Fibroblast of the aortic adventitia (primary cell): ENCODE data around the gene ENSA. TPM values are rescaled to one million over a fixed set of nuclear protein-coding genes. Genes with fewer than 3 reads are reported as not detected.

ENCODE experiments used
- DNase-seq: peaks from one replicate; pipeline ENCODE4 v3.0.0-alpha.2; 2010; ENCODE audit warnings: low read depth
- H3K4me3 ChIP-seq: 2 replicates; pipeline ENCODE4 v1.5.1; 2011; ENCODE audit warnings: low read depth, mild to moderate bottlenecking, control low read depth, low read length, moderate library complexity
- total RNA-seq: library from RNA; depleted of rRNA; stranded (reverse); fragments of >200 nt; gene quantifications from 2 replicates; pipeline ENCODE4 v1.2.3, GENCODE V29; 2012; ENCODE audit warnings: low replicate concordance
- TF ChIP-seq, protein P1 (sequence below): IDR thresholded peaks from 2 replicates; pipeline ENCODE4 v1.5.1; 2011; ENCODE audit warnings: mild to moderate bottlenecking, low read length, control low read depth, inconsistent platforms; ENCODE audit not compliant: insufficient read depth

The ENSA gene
- total RNA-seq, 1 donor = 82.1 TPM

DNA sequence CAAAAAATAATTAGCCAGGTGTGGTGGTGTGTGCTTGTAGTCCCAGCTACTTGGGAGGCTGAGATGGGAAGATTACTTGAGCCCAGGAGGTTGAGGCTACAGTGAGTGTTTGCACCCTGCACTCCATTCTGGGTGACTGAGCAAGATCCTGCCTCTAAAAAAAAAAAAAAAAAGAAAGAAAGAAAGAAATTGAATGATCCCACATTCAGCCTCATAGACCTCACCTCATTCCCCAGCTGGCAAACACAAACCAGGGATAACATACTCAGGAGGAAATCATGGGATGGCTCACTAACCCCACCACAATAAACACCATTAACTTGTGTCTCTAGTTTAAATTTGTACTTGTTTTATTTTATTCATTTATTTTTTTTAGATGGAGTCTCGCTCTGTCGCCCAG lies 8.5 kb downstream of the ENSA start:
- TF ChIP-seq, protein P1, sequence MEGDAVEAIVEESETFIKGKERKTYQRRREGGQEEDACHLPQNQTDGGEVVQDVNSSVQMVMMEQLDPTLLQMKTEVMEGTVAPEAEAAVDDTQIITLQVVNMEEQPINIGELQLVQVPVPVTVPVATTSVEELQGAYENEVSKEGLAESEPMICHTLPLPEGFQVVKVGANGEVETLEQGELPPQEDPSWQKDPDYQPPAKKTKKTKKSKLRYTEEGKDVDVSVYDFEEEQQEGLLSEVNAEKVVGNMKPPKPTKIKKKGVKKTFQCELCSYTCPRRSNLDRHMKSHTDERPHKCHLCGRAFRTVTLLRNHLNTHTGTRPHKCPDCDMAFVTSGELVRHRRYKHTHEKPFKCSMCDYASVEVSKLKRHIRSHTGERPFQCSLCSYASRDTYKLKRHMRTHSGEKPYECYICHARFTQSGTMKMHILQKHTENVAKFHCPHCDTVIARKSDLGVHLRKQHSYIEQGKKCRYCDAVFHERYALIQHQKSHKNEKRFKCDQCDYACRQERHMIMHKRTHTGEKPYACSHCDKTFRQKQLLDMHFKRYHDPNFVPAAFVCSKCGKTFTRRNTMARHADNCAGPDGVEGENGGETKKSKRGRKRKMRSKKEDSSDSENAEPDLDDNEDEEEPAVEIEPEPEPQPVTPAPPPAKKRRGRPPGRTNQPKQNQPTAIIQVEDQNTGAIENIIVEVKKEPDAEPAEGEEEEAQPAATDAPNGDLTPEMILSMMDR = no peak
- DNase-seq = no peak
- H3K4me3 ChIP-seq = no peak overlapping the region

DNA sequence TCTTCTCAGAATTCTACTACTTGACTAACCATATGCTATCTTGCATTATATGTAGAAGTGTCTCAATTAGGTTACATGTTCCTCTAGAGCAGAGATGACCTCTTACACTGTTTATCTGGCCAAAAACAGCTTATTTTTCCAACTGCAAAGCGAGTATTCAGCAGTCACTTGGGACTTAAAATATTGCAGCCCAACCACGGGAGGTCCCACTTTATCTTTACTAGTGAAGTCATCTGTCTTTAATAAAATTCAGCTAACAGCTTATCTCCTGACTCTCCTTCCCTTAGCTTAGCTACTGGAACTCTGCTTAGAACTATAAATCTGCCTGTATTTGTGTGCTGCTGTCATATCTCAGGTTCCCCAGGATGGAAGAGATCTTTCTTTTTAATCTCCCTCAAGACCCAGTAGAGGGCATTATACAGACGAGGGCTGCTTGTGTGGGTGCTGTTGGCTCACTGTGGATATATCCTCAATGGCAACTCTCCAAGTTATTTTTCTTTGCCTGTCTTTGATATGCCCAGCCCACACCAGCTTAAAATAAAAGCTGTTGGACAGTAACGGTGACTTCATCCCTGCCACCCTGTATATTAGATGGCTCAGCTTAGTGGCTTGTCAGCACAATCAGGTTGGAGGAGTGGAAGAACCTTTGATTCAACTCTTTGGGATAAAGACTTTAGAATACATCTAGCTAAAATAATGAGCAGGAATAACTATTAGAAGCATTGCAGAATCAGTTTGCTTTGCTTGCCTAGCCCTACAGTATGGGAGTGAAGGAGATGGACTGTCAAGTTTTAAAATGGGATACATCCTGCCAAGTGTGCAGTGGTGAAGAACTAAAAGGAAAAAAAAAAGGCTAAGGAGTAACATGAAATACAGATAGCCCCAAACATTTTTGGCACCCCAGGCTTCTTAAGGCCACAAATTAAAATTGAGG lies 9.6 kb downstream of the ENSA start:
- DNase-seq = peak; percentile 85
- TF ChIP-seq, protein P1 = peak; percentile 32
- H3K4me3 ChIP-seq = no peak overlapping the region

DNA sequence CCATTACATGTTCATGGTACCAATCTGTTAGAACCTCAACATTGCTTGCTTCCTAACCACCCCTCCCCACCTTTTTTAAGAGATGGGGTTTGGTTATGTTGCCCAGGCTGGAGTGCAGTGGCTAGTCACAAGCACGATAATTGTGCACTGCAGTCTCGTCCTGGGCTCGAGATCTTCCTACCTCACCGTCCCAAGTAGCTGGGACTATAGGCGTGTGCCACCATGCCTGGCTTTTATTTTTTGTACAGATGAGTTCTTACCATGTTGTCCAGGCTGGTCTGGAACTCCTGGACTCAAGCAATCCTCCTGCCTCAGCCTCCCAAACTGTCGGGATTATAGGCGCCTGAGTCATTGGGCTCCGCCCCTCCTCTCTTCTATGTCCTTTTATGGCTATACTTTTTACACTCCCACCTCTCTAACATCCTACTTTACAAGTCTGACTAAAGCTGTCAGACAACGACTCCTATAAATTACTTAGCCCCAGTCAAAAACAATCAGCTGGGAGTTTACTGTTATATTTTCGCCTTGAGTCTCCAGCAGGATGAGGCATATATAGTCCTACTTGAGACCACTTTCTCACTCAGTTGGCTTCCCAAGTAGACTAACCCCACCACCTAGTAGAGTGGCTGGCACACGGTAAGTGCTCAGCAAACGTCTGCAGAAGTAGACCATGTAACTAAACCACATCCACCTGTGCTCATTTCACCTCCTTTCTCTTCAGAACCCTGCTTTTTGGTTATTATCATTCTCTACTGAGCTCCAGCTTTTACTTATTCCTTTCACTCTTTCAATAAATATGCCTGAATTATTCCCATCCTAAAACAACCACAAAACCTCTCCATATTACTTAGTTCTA lies 13.8 kb downstream of the ENSA start:
- DNase-seq = no peak
- TF ChIP-seq, protein P1 = no peak
- no peak overlapping the region for H3K4me3 ChIP-seq

DNA sequence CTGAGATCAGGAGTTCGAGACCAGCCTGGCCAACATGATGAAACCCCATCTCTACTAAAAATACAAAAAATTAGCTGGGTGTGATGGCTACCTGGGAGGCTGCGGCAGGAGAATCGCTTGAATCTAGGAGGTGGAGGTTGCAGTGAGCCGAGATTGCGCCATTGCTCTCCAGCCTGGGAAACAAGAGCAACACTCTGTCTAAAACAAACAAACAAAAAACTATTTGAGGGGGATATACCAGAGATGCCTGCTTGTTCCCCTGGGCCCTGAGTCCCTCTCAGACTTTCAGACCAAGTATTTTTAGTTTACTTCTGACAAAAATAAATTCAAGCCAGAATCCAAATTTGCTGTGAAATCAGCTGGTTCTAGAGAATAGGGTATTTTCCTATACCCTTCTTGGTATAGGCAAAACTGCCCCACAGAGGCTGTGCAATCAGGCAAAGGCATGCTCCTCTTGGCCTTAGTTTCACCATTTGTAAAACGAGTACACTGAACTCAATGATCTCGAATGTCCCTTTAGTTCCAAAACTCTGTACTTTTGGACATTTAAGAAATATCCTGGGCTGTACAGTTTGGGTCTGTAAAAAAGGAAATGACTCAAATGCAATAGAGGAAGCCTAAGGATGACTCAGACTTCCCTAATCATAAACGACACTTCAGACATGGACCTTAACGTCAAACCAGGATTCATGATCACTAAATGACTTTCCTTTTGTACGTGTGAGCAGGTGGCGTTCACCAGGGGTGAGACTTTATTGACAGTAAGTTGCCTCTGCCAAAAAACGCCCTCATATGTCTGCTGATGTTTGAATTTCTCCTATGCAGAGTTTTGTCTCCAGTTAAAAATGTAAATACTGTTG lies 16.1 kb downstream of the ENSA start:
- H3K4me3 ChIP-seq = no peak overlapping the region
- TF ChIP-seq, protein P1 = no peak
- peak; percentile 88 for DNase-seq

DNA sequence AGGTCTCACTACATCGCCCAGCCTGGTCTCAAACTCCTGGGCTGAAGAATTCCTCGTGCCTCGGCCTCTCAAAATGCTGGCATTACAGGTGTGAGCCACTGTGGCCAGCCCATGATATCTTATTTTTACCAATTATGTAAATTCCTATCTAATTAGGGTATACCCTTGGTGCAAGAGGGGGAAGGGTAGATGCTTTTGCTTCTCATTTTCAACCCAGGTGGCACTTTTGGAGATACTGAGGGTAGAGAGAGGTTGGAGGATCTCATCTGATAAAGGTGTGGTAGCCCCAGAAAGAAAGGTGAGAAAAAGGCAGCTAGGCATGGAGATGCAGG lies 17.4 kb downstream of the ENSA start:
- H3K4me3 ChIP-seq = no peak overlapping the region
- TF ChIP-seq, protein P1 = no peak
- DNase-seq = no peak

DNA sequence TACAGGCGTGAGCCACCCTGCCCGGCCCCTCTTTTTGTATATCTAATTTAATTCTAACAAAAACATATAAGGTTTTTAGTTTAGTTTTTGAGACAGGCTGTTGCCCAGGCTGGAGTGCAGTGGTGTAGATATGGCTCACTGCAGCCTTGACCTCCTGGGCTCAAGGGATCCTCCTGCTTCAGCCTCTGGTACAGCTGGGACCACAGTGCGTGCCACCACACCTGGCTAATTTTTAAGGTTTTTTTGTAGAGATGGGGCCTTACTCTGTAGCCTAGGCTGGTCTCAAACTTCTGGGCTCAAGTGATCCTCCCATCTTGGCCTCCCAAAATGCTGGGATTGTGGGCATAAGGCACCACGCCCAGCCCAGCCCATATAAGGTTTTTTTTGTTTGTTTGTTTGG lies 18.8 kb downstream of the ENSA start:
- no peak for DNase-seq
- no peak overlapping the region for H3K4me3 ChIP-seq
- TF ChIP-seq, protein P1 = no peak
